HEK293 (cell line): ENCODE measurements around the gene MORN1.

Source experiments
- CTCF ChIP-seq: fragments of 450-650 bp; formaldehyde crosslinking; IDR thresholded peaks from 2 replicates; pipeline ENCODE4 v1.5.1; 2016; ENCODE audit warnings: missing biosample characterization, missing genetic modification characterization
- PATZ1 ChIP-seq: fragments of 450-650 bp; formaldehyde crosslinking; IDR thresholded peaks from 2 replicates; pipeline ENCODE4 v1.5.1; 2016; ENCODE audit warnings: missing biosample characterization, missing genetic modification characterization
- REST ChIP-seq: fragments of 450-650 bp; formaldehyde crosslinking; IDR thresholded peaks from 2 replicates; pipeline ENCODE4 v1.5.1; 2016; ENCODE audit warnings: missing biosample characterization, missing genetic modification characterization
- TRIM28 ChIP-seq: IDR thresholded peaks from 2 replicates; pipeline ENCODE4 v1.6.1; 2011; ENCODE audit warnings: low read length, control low read depth, borderline replicate concordance
- YY2 ChIP-seq: fragments of 450-650 bp; formaldehyde crosslinking; IDR thresholded peaks from 2 replicates; pipeline ENCODE4 v1.5.1; 2016; ENCODE audit warnings: missing biosample characterization, missing genetic modification characterization
- ZBTB1 ChIP-seq: fragments of 450-650 bp; formaldehyde crosslinking; IDR thresholded peaks from 2 replicates; pipeline ENCODE4 v1.5.1; 2016; ENCODE audit warnings: missing biosample characterization, missing genetic modification characterization
- ZBTB10 ChIP-seq: fragments of 450-650 bp; formaldehyde crosslinking; IDR thresholded peaks from 2 replicates; pipeline ENCODE4 v1.5.1; 2016; ENCODE audit warnings: missing biosample characterization, missing genetic modification characterization
- ZBTB26 ChIP-seq: fragments of 450-650 bp; formaldehyde crosslinking; optimal IDR thresholded peaks from 2 replicates; pipeline ENCODE3; 2016; ENCODE audit warnings: missing biosample characterization, mild to moderate bottlenecking, missing genetic modification characterization
- ZEB2 ChIP-seq: fragments of 450-650 bp; formaldehyde crosslinking; IDR thresholded peaks from 2 replicates; pipeline ENCODE4 v1.5.1; 2016; ENCODE audit warnings: missing biosample characterization, missing genetic modification characterization
- ZNF132 ChIP-seq: fragments of 450-650 bp; formaldehyde crosslinking; IDR thresholded peaks from 2 replicates; pipeline ENCODE4 v1.5.1; 2017; ENCODE audit warnings: missing biosample characterization, missing genetic modification characterization, borderline replicate concordance
- ZNF362 ChIP-seq: fragments of 450-650 bp; formaldehyde crosslinking; IDR thresholded peaks from 2 replicates; pipeline ENCODE4 v1.5.1; 2016; ENCODE audit warnings: missing biosample characterization, missing genetic modification characterization
- ZNF398 ChIP-seq: fragments of 450-650 bp; formaldehyde crosslinking; IDR thresholded peaks from 2 replicates; pipeline ENCODE4 v1.5.1; 2017; ENCODE audit warnings: missing biosample characterization, missing genetic modification characterization
- ZNF521 ChIP-seq: fragments of 450-650 bp; formaldehyde crosslinking; IDR thresholded peaks from 2 replicates; pipeline ENCODE4 v1.5.1; 2017; ENCODE audit warnings: missing biosample characterization, mild to moderate bottlenecking, missing genetic modification characterization
- ZXDB ChIP-seq: fragments of 450-650 bp; formaldehyde crosslinking; IDR thresholded peaks from 2 replicates; pipeline ENCODE4 v1.5.1; 2016; ENCODE audit warnings: missing biosample characterization, missing genetic modification characterization

- TF ChIP-seq ZEB2 (no peak), CTCF (tag by site-specific recombination) (no peak), PATZ1 (no peak), TRIM28 (no peak), ZNF362 (no peak), ZNF132 (no peak), ZBTB1 (tag by site-specific recombination) (no peak), ZXDB (tag by site-specific recombination) (no peak), YY2 (tag by site-specific recombination) (no peak), ZNF521 (tag by site-specific recombination) (no peak), ZBTB26 (tag by site-specific recombination) (no peak), REST (tag by site-specific recombination) (no peak), ZBTB10 (tag by site-specific recombination) (no peak), ZNF398 (tag by site-specific recombination) (no peak)
Measured at GRCh38 chr1:2408456-2408855, 17.1 kb upstream of the MORN1 start.
